Body of pancreas (tissue), 4 donors: Measurements from ENCODE around the gene ANKRD31.
"Not testable (repeated sequence)": the region's sequence is repeated elsewhere in the genome, so short reads cannot be mapped to it uniquely, and the experiment has no call there.

ENCODE experiments used
- POLR2A ChIP-seq, 3 donors: fragments of 450-650 bp; IDR thresholded peaks; one replicate each; pipeline ENCODE4 v1.6.1; 2016; ENCODE audit warnings: antibody characterized with exemption in 3 of 3, mild to moderate bottlenecking in 2 of 3
- TF ChIP-seq, protein P1 (sequence below), 7 experiments: fragments of 450-650 bp in 4 of 7; fragments of 200-600 bp in 3 of 7; sonication (generic) in 3 of 7; IDR thresholded peaks; one replicate each; pipeline ENCODE4 v1.5.1; 2016 to 2019; ENCODE audit warnings: antibody characterized with exemption in 7 of 7

DNA sequence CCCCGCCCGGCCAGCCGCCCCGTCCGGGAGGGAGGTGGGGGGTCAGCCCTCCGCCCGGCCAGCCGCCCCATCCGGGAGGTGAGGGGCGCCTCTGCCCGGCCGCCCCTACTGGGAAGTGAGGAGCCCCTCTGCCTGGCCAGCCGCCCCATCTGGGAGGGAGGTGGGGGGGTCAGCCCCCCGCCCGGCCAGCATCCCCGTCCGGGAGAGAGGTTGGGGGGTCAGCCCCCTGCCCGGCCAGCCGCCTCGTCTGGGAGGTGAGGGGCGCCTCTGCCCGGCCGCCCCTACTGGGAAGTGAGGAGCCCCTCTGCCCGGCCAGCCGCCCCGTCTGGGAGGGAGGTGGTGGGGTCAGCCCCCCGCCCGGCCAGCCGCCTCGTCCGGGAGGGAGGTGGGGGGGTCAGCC lies 33.9 kb upstream of the ANKRD31 start:
- TF ChIP-seq, protein P1, sequence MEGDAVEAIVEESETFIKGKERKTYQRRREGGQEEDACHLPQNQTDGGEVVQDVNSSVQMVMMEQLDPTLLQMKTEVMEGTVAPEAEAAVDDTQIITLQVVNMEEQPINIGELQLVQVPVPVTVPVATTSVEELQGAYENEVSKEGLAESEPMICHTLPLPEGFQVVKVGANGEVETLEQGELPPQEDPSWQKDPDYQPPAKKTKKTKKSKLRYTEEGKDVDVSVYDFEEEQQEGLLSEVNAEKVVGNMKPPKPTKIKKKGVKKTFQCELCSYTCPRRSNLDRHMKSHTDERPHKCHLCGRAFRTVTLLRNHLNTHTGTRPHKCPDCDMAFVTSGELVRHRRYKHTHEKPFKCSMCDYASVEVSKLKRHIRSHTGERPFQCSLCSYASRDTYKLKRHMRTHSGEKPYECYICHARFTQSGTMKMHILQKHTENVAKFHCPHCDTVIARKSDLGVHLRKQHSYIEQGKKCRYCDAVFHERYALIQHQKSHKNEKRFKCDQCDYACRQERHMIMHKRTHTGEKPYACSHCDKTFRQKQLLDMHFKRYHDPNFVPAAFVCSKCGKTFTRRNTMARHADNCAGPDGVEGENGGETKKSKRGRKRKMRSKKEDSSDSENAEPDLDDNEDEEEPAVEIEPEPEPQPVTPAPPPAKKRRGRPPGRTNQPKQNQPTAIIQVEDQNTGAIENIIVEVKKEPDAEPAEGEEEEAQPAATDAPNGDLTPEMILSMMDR (IDR thresholded peaks at IDR 0.05) = not testable (repeated sequence)
- TF ChIP-seq POLR2A (IDR thresholded peaks at IDR 0.05) = not testable (repeated sequence)
